AG04449 (cell line): Measurements from ENCODE around the gene ADIG.

Experiments used
- CTCF ChIA-PET: fragments of 350-600 bp; formaldehyde crosslinking; extraction: SDS; loops from one replicate; lab custom pipeline; 2021; ENCODE audit warnings: antibody characterized with exemption; lab: Yijun Ruan, JAX
- POLR2A ChIA-PET: fragments of 400-600, 350-600 bp; formaldehyde crosslinking; extraction: SDS; loops from one replicate; lab custom pipeline; 2020; ENCODE audit warnings: antibody characterized with exemption, inconsistent platforms; lab: Yijun Ruan, JAX
- DNase-seq: peaks from one replicate; pipeline ENCODE4 v3.0.0-alpha.2; 2010; ENCODE audit warnings: low read depth, low spot score
- H3K4me3 ChIP-seq: 2 replicates; pipeline ENCODE4 v1.5.1; 2011; ENCODE audit warnings: low read depth, mild to moderate bottlenecking, control low read depth, low read length
- CTCF ChIP-seq: IDR thresholded peaks from one replicate; pipeline ENCODE4 v1.5.1; 2011; ENCODE audit warnings: mild to moderate bottlenecking, moderate library complexity, low read length, control low read depth, inconsistent platforms; ENCODE audit not compliant: insufficient read depth; ENCODE audit errors: missing control alignments

Gene ADIG

GRCh38 chr20:38625896-38626295 is 44.9 kb downstream of the ADIG start:
- ChIA-PET POLR2A (no interaction called here), CTCF (no interaction called here)
- DNase-seq, result no peak
- TF ChIP-seq CTCF, result no peak
- H3K4me3 ChIP-seq, result no peak overlapping the region

- no peak overlapping the region for H3K4me3 ChIP-seq
- DNase-seq, result no peak
- TF ChIP-seq CTCF, result no peak
- CTCF ChIA-PET, result no interaction called here
- POLR2A ChIA-PET, result no interaction called here
These were observed 46.1 kb downstream of the ADIG start for GRCh38 chr20:38626921-38627659.

- no peak for TF ChIP-seq CTCF
- no peak for DNase-seq
- ChIA-PET CTCF (interaction anchor here (0.9 to 1.9 kb wide), 3 partner anchors 8 to 20 kb away, joined by 3 to 4 read pairs (median 4); no protein-coding TSS in a partner anchor), POLR2A (no interaction called here)
- H3K4me3 ChIP-seq, result no peak overlapping the region
These were observed 47.8 kb downstream of the ADIG start for GRCh38 chr20:38628580-38629470.

GRCh38 chr20:38629979-38630378 is 49.0 kb downstream of the ADIG start:
- DNase-seq, result no peak
- H3K4me3 ChIP-seq, result no peak overlapping the region
- POLR2A ChIA-PET, result no interaction called here
- TF ChIP-seq CTCF, result no peak
- CTCF ChIA-PET, result interaction anchor here (0.9 to 1.0 kb wide), 2 partner anchors 7 to 19 kb away, joined by 3 to 4 read pairs; no protein-coding TSS in a partner anchor

- POLR2A ChIA-PET, result no interaction called here
- CTCF ChIA-PET, result no interaction called here
- no peak for DNase-seq
- no peak overlapping the region for H3K4me3 ChIP-seq
- no peak for TF ChIP-seq CTCF
These were observed 49.7 kb downstream of the ADIG start for GRCh38 chr20:38630727-38631126.
